Measurements from ENCODE around the gene NEDD8. TPM values are rescaled to one million over a fixed set of nuclear protein-coding genes. Genes with fewer than 3 reads are reported as not detected.
"Not testable (repeated sequence)": the region's sequence is repeated elsewhere in the genome, so short reads cannot be mapped to it uniquely, and the experiment has no call there.

NEDD8 gene
- total and polyA plus RNA-seq, 2 donors, result 214 to 259 TPM

DNA sequence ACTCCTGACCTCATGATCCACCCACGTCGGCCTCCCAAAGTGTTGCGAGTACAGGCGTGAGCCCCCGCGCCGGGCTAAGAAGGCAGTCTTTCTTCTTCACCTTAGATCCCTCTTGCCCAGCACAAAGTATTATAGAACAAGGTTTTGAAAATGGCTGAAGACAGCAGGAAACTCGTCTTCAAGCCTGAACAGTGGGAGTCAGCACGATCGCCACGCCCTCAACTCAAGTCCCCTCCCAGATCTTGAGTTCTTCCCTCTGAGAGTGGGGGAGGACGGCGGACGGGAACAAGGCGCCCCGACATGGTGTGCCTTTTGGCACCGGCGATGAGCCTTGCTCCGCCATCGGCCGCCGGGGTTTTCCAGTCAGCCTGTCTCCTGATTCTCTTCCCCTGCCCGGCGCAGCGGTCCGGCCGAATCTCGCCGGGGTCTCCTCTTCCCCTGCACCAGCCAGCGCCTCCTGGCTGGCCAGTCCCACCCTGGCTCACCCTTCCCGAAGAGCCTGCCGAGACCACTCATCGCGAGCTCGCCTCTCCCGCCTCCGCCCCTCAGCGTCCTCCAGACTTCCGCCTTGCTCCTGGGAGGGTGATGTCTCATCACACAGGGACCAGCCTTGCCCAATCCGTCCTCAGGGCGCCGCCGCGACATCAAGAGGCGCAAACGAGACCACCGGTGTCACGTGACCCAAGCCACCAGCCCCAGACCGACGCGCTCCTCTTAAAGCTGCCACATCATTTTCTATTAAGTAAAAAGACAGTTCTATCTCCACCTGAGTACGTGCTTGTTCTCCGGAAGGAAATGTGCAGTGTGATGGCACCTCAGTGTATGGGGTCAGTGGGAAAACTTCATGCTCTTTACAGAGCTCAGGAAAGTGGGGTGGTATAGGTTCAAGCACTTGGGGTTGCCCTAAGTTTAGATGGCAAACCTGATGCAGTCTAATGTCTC lies 19.0 kb downstream of the NEDD8 start, which contains the start of gene CHMP4A:
TSS of gene CHMP4A (minus strand) at position 565 of the 942 bp plus-strand sequence. CDS start at position 516, 49 bp downstream.
- peak within 1 kb of the TSS; percentile 99 to 100 for H3K27ac ChIP-seq (ENCODE audit: low read depth in 1 of 2, low read length in 1 of 2)
- H3K27me3 ChIP-seq (ENCODE audit: control insufficient read depth in 2 of 2, insufficient read depth in 1 of 2, low read length in 1 of 2), result no peaks in the 10 kb centered on the region
- peak; percentile 87 to 98 (median 93) for DNase-seq (ENCODE audit: low read depth in 6 of 9, low spot score in 9 of 9)
- WGBS, result under 1% methylated on average over 53 of the region's 53 CpGs
- H3K4me3 ChIP-seq (ENCODE audit: low read length in 2 of 2), result peak within 1 kb of the TSS; percentile 81 to 89
- no peaks in the 10 kb centered on the region for H3K9me3 ChIP-seq (ENCODE audit: control insufficient read depth in 2 of 2, insufficient read depth in 1 of 2, low read length in 1 of 2)
- H3K4me1 ChIP-seq (ENCODE audit: control insufficient read depth in 2 of 2, insufficient read depth in 2 of 2, low read length in 2 of 2), result peaks cover 13 to 32% of the 10 kb centered on the region in 2 donors
- peaks cover 31 to 47% of the 10 kb centered on the region in 2 donors for H3K36me3 ChIP-seq (ENCODE audit: control insufficient read depth in 2 of 2, insufficient read depth in 2 of 2, low read length in 1 of 2)

DNA sequence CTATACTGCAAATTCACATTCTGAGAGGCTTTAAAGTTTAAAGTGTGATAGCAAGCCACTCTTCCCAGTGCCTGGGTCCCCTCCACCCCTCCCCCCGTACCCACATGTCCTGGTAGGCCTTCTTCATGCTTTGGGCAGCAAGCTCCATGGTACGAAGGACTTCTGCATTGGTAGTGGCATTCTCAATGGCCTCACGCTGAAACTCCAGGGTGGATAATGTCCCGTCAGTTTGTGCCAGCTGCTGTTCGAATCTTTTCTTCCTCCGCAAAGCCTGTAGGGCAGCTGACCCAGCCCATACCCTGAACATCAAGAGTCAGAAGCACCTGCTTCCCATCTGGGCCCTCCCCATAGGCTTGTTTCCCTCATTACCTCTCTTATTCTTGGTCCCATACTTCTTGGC lies 20.9 kb downstream of the NEDD8 start:
- H3K4me1 ChIP-seq (ENCODE audit: control insufficient read depth in 2 of 2, insufficient read depth in 2 of 2, low read length in 2 of 2), result peaks cover 25 to 46% of the 10 kb centered on the region in 2 donors
- no peak for DNase-seq (ENCODE audit: low read depth in 6 of 9, low spot score in 9 of 9)
- no peaks in the 10 kb centered on the region for H3K27me3 ChIP-seq (ENCODE audit: control insufficient read depth in 2 of 2, insufficient read depth in 1 of 2, low read length in 1 of 2)
- no peak overlapping the region for H3K27ac ChIP-seq (ENCODE audit: low read depth in 1 of 2, low read length in 1 of 2)
- 98% methylated on average over 6 of the region's 6 CpGs for WGBS
- H3K9me3 ChIP-seq (ENCODE audit: control insufficient read depth in 2 of 2, insufficient read depth in 1 of 2, low read length in 1 of 2), result no peaks in the 10 kb centered on the region
- H3K36me3 ChIP-seq (ENCODE audit: control insufficient read depth in 2 of 2, insufficient read depth in 2 of 2, low read length in 1 of 2), result peaks cover 40 to 56% of the 10 kb centered on the region in 2 donors
- no peak overlapping the region for H3K4me3 ChIP-seq (ENCODE audit: low read length in 2 of 2)

DNA sequence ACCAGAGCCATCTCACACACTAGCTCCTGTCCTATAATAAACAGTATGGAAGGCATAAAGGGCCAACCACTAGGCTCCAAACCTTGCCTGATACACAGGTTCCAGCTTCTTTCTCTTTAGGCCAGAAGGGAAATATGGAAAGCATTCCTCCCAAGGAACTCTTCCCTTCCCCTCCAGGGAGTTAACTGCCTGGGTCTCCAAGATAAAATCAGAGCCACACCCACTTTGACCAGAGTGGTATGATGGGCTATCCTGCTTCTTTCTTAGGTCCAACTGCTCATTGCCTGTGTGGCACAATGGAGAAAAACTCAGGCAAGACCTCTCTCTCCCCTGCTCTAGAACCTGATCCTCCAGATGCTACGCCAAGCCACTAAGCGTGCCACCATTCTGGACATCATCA lies 24.5 kb downstream of the NEDD8 start:
- no peak for DNase-seq (ENCODE audit: low read depth in 6 of 9, low spot score in 9 of 9)
- peaks cover 54 to 75% of the 10 kb centered on the region in 2 donors for H3K36me3 ChIP-seq (ENCODE audit: control insufficient read depth in 2 of 2, insufficient read depth in 2 of 2, low read length in 1 of 2)
- H3K27ac ChIP-seq (ENCODE audit: low read depth in 1 of 2, low read length in 1 of 2), result peak overlapping the region in 1 of 2 donors; percentile 83
- H3K27me3 ChIP-seq (ENCODE audit: control insufficient read depth in 2 of 2, insufficient read depth in 1 of 2, low read length in 1 of 2), result no peaks in the 10 kb centered on the region
- peaks cover 14 to 24% of the 10 kb centered on the region in 2 donors for H3K4me1 ChIP-seq (ENCODE audit: control insufficient read depth in 2 of 2, insufficient read depth in 2 of 2, low read length in 2 of 2)
- H3K9me3 ChIP-seq (ENCODE audit: control insufficient read depth in 2 of 2, insufficient read depth in 1 of 2, low read length in 1 of 2), result peaks cover 0 to 1% of the 10 kb centered on the region in 2 donors
- H3K4me3 ChIP-seq (ENCODE audit: low read length in 2 of 2), result no peak overlapping the region
- WGBS, result over 99% methylated on average over 2 of the region's 2 CpGs

DNA sequence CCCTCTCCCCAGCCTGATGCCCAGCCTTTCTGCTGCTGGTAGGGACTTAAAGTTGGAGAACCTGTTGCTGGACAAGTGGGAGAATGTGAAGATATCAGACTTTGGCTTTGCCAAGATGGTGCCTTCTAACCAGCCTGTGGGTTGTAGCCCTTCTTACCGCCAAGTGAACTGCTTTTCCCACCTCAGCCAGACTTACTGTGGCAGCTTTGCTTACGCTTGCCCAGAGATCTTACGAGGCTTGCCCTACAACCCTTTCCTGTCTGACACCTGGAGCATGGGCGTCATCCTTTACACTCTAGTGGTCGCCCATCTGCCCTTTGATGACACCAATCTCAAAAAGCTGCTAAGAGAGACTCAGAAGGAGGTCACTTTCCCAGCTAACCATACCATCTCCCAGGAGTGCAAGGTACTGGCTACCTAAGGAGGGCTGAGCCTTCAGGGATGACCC lies 25.0 kb downstream of the NEDD8 start:
- Histone ChIP-seq H3K9me3 (ENCODE audit: control insufficient read depth in 2 of 2, insufficient read depth in 1 of 2, low read length in 1 of 2) (peaks cover 0 to 2% of the 10 kb centered on the region in 2 donors), H3K4me1 (ENCODE audit: control insufficient read depth in 2 of 2, insufficient read depth in 2 of 2, low read length in 2 of 2) (peaks cover 14 to 20% of the 10 kb centered on the region in 2 donors), H3K27ac (ENCODE audit: low read depth in 1 of 2, low read length in 1 of 2) (peak overlapping the region; percentile 66 to 83), H3K36me3 (ENCODE audit: control insufficient read depth in 2 of 2, insufficient read depth in 2 of 2, low read length in 1 of 2) (peaks cover 54 to 75% of the 10 kb centered on the region in 2 donors), H3K27me3 (ENCODE audit: control insufficient read depth in 2 of 2, insufficient read depth in 1 of 2, low read length in 1 of 2) (no peaks in the 10 kb centered on the region), H3K4me3 (ENCODE audit: low read length in 2 of 2) (no peak overlapping the region)
- peak in 4 of 9 donors; percentile 15 to 65 (median 54) for DNase-seq (ENCODE audit: low read depth in 6 of 9, low spot score in 9 of 9)
- WGBS, result 52% methylated on average over 5 of the region's 5 CpGs

DNA sequence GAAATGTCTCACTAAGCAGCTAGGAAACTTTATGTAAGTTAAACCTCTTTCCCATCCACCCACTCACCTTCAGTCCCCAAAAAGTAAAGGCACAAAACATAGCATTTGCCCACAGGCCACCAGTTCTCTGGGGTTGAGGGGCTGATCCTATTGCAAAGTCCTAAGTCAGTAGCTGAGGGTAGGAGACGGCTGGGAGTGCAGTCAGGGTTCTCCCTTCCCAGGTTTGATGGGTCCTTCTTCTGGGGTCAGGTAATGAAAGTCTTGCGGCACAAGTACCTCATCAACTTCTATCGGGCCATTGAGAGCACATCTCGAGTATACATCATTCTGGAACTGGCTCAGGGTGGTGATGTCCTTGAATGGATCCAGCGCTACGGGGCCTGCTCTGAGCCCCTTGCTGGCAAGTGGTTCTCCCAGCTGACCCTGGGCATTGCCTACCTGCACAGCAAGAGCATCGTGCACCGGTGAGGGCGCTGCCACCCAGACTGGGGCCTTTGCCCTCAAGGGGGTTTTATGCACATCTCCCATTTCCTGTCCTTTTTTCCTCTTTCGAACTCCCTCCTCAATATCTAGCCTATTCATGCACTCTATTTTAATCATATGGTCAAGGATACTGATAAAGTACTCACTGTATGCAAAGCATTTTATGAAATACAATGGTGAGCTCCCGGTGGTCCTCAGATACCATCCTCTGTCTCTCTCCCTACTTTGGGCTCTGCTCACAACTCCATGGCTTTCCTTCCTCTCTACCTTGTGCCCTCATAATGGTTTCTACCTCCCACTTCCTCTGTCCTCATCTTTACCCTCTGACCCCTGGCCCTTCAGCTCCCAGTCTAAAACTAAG lies 25.7 kb downstream of the NEDD8 start:
- no peak overlapping the region for H3K4me3 ChIP-seq (ENCODE audit: low read length in 2 of 2)
- 98% methylated on average over 11 of the region's 11 CpGs for WGBS
- H3K9me3 ChIP-seq (ENCODE audit: control insufficient read depth in 2 of 2, insufficient read depth in 1 of 2, low read length in 1 of 2), result peaks cover 2 to 6% of the 10 kb centered on the region in 2 donors
- no peak for DNase-seq (ENCODE audit: low read depth in 6 of 9, low spot score in 9 of 9)
- peak overlapping the region; percentile 66 to 83 for H3K27ac ChIP-seq (ENCODE audit: low read depth in 1 of 2, low read length in 1 of 2)
- H3K27me3 ChIP-seq (ENCODE audit: control insufficient read depth in 2 of 2, insufficient read depth in 1 of 2, low read length in 1 of 2), result no peaks in the 10 kb centered on the region
- peaks cover 12 to 19% of the 10 kb centered on the region in 2 donors for H3K4me1 ChIP-seq (ENCODE audit: control insufficient read depth in 2 of 2, insufficient read depth in 2 of 2, low read length in 2 of 2)
- peaks cover 59 to 77% of the 10 kb centered on the region in 2 donors for H3K36me3 ChIP-seq (ENCODE audit: control insufficient read depth in 2 of 2, insufficient read depth in 2 of 2, low read length in 1 of 2)

DNA sequence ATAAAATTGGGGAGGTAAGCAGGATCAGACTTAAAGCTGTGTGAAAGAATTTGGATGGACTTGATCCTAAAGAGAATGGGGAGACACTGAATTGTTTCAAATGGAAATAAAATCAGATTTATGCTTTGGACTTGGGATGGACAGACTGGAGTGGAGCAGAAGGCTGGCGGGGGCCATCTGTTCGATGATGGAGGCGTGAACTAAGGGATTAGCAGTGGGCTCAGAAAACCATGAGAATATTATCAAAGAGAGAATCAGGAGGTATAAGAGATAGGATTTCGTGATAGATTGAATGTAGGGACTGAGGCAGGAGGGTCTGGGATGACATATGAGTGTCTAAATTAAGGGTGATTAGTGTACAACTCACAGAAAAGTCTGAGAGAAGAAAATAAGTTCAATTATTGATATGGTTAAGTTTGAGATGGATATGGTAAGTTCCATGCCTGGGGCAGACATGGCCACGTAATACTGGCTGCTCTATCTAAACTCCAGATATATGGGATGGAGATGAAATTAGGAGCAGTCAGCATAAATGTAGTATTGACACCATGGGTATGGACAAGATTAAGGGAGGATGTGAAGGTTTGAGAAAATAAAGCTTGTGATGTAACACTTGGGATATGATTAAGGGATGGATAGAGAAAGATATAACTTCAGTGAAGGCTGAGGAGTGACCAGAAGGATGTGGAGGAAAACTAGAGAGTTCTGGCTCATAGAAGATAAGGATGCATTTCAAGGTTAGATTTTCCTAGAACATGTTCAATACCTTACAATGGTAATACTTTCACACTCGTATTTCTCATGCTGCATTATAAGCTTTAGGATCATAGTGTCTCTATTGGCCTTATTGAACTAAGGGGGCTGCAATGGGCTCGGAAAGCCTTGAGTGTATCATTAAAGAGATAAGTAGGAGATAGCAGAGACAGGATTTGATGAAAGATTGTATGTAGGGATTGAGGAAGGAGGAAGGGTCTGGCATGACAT lies 27.7 kb downstream of the NEDD8 start:
- no peak overlapping the region for H3K27ac ChIP-seq (ENCODE audit: low read depth in 1 of 2, low read length in 1 of 2)
- peaks cover 12 to 16% of the 10 kb centered on the region in 2 donors for H3K4me1 ChIP-seq (ENCODE audit: control insufficient read depth in 2 of 2, insufficient read depth in 2 of 2, low read length in 2 of 2)
- 98% methylated on average over 7 of the region's 7 CpGs for WGBS
- no peak for DNase-seq (ENCODE audit: low read depth in 6 of 9, low spot score in 9 of 9)
- peaks cover 2 to 6% of the 10 kb centered on the region in 2 donors for H3K9me3 ChIP-seq (ENCODE audit: control insufficient read depth in 2 of 2, insufficient read depth in 1 of 2, low read length in 1 of 2)
- no peak overlapping the region for H3K4me3 ChIP-seq (ENCODE audit: low read length in 2 of 2)
- H3K27me3 ChIP-seq (ENCODE audit: control insufficient read depth in 2 of 2, insufficient read depth in 1 of 2, low read length in 1 of 2), result no peaks in the 10 kb centered on the region
- H3K36me3 ChIP-seq (ENCODE audit: control insufficient read depth in 2 of 2, insufficient read depth in 2 of 2, low read length in 1 of 2), result peaks cover 43 to 64% of the 10 kb centered on the region in 2 donors

DNA sequence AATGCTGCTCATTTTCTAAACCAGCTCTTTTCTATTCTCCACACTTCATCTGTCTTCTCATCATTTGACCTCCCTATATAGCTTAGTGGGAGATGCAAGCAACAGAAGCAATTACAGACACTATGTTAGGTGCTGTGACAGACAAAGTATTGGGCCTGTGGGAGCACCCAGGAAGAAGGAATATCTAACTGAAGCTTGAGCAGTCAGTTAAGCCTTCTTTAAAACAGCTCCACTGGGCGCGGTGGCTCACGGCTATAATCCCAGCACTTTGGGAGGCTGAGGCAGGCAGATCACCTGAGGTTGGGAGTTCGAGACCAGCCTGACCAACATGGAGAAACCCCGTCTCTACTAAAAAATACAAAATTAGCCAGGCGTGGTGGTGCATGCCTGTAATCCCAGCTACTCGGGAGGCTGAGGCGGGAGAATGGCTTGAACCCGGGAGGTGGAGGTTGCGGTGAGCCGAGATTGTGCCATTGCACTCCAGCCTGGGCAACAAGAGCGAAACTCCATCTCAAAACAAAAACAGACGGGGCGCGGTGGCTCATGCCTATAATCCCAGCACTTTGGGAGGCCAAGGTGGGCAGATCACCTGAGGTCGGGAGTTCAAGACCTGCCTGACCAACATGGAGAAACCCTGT lies 28.8 kb downstream of the NEDD8 start:
- DNase-seq (ENCODE audit: low read depth in 6 of 9, low spot score in 9 of 9); H3K27ac ChIP-seq (ENCODE audit: low read depth in 1 of 2, low read length in 1 of 2); H3K4me3 ChIP-seq (ENCODE audit: low read length in 2 of 2); H3K9me3 ChIP-seq (ENCODE audit: control insufficient read depth in 2 of 2, insufficient read depth in 1 of 2, low read length in 1 of 2); H3K27me3 ChIP-seq (ENCODE audit: control insufficient read depth in 2 of 2, insufficient read depth in 1 of 2, low read length in 1 of 2): not testable (repeated sequence)
- H3K36me3 ChIP-seq (ENCODE audit: control insufficient read depth in 2 of 2, insufficient read depth in 2 of 2, low read length in 1 of 2), result peaks cover 37 to 57% of the 10 kb centered on the region in 2 donors
- H3K4me1 ChIP-seq (ENCODE audit: control insufficient read depth in 2 of 2, insufficient read depth in 2 of 2, low read length in 2 of 2), result peaks cover 12 to 16% of the 10 kb centered on the region in 2 donors
- WGBS, result 98% methylated on average over 16 of the region's 16 CpGs

DNA sequence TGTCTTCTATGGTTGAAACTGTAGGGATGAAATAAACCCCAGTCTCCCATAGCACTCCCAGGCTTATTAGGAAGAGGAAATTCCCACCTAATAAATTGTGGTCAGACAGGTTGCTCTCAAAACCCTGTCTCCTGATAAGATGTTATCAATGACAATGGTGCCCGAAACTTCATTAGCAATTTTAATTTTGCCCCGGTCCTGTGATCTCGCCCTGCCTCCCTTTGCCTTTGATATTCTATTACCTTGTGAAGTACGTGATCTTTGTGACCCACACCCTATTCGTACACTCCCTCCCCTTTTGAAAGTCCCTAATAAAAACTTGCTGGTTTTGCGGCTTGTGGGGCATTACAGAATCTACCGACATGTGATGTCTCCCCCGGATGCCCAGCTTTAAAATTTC lies 29.6 kb downstream of the NEDD8 start:
- H3K9me3 ChIP-seq (ENCODE audit: control insufficient read depth in 2 of 2, insufficient read depth in 1 of 2, low read length in 1 of 2); DNase-seq (ENCODE audit: low read depth in 6 of 9, low spot score in 9 of 9); H3K4me3 ChIP-seq (ENCODE audit: low read length in 2 of 2); H3K27me3 ChIP-seq (ENCODE audit: control insufficient read depth in 2 of 2, insufficient read depth in 1 of 2, low read length in 1 of 2); H3K27ac ChIP-seq (ENCODE audit: low read depth in 1 of 2, low read length in 1 of 2): not testable (repeated sequence)
- Histone ChIP-seq H3K4me1 (ENCODE audit: control insufficient read depth in 2 of 2, insufficient read depth in 2 of 2, low read length in 2 of 2) (peaks cover 7 to 12% of the 10 kb centered on the region in 2 donors), H3K36me3 (ENCODE audit: control insufficient read depth in 2 of 2, insufficient read depth in 2 of 2, low read length in 1 of 2) (peaks cover 30 to 48% of the 10 kb centered on the region in 2 donors)
- 96% methylated on average over 8 of the region's 8 CpGs for WGBS
